Measurements from ENCODE around the gene FUT1. TPM values are rescaled to one million over a fixed set of nuclear protein-coding genes. Genes with fewer than 3 reads are reported as not detected.
"Not testable (repeated sequence)": the region's sequence is repeated elsewhere in the genome, so short reads cannot be mapped to it uniquely, and the experiment has no call there.

Gene FUT1
- total and polyA plus RNA-seq, 3 experiments from 2014 or later, result 0.09 TPM; not detected in 1

- Mint-ChIP-seq H3K4me1 (peaks cover 3 to 4% (median 4%) of the 10 kb centered on the region in 3 donors), H3K4me3 (no peak overlapping the region), H3K27ac (no peak overlapping the region), H3K9me3 (no peaks in the 10 kb centered on the region), H3K27me3 (peaks cover 8 to 13% of the 10 kb centered on the region in 2 donors), H3K36me3 (no peaks in the 10 kb centered on the region)
- ChIA-PET POLR2A (no interaction called here), CTCF (interaction anchor here (1.1 to 1.6 kb wide), 2 partner anchors 8 to 63 kb away, joined by 3 to 5 read pairs; no protein-coding TSS in a partner anchor)
- Histone ChIP-seq H3K36me3 (ENCODE audit: insufficient read depth, low read length) (no peaks in the 10 kb centered on the region), H3K9me3 (ENCODE audit: low read length) (no peaks in the 10 kb centered on the region), H3K4me1 (ENCODE audit: insufficient read depth, low read length) (no peaks in the 10 kb centered on the region), H3K27ac (ENCODE audit: low read depth, low read length) (no peak overlapping the region), H3K27me3 (ENCODE audit: insufficient read depth, low read length, poor library complexity, severe bottlenecking) (no peaks in the 10 kb centered on the region), H3K4me3 (ENCODE audit: low read length) (no peak overlapping the region)
- no peak for DNase-seq
Observed at GRCh38 chr19:48779636-48780035, 27.2 kb upstream of the FUT1 start.

- CTCF ChIA-PET, result interaction anchor here (1.5 kb wide), 1 partner anchor 62 kb away, joined by 3 read pairs; no protein-coding TSS in a partner anchor
Observed at GRCh38 chr19:48777720-48778119, 25.3 kb upstream of the FUT1 start.

GRCh38 chr19:48777139-48777538 is 24.7 kb upstream of the FUT1 start:
- H3K36me3 ChIP-seq (ENCODE audit: insufficient read depth, low read length), result no peaks in the 10 kb centered on the region
- H3K4me3 ChIP-seq (ENCODE audit: low read length), result no peak overlapping the region
- H3K9me3 ChIP-seq (ENCODE audit: low read length), result no peaks in the 10 kb centered on the region
- H3K27ac Mint-ChIP-seq, result no peak overlapping the region
- H3K4me1 Mint-ChIP-seq, result no peaks in the 10 kb centered on the region
- no peak overlapping the region for H3K27ac ChIP-seq (ENCODE audit: low read depth, low read length)
- POLR2A ChIA-PET, result no interaction called here
- no peaks in the 10 kb centered on the region for H3K4me1 ChIP-seq (ENCODE audit: insufficient read depth, low read length)
- no peak overlapping the region for H3K4me3 Mint-ChIP-seq
- no peaks in the 10 kb centered on the region for H3K27me3 ChIP-seq (ENCODE audit: insufficient read depth, low read length, poor library complexity, severe bottlenecking)
- no peak for DNase-seq
- peaks cover 3 to 8% of the 10 kb centered on the region in 2 donors for H3K27me3 Mint-ChIP-seq
- H3K9me3 Mint-ChIP-seq, result no peaks in the 10 kb centered on the region
- no peaks in the 10 kb centered on the region for H3K36me3 Mint-ChIP-seq
- CTCF ChIA-PET, result no interaction called here

More at GRCh38 chr19:48777720-48778119, 25.3 kb upstream of the FUT1 start:
- no peak overlapping the region for H3K27ac Mint-ChIP-seq
- no peak overlapping the region for H3K4me3 ChIP-seq (ENCODE audit: low read length)
- no peak overlapping the region for H3K27ac ChIP-seq (ENCODE audit: low read depth, low read length)
- H3K9me3 Mint-ChIP-seq, result no peaks in the 10 kb centered on the region
- no peaks in the 10 kb centered on the region for H3K36me3 Mint-ChIP-seq
- H3K9me3 ChIP-seq (ENCODE audit: low read length), result no peaks in the 10 kb centered on the region
- H3K27me3 Mint-ChIP-seq, result peaks cover 4 to 8% of the 10 kb centered on the region in 2 donors
- DNase-seq, result no peak
- no peaks in the 10 kb centered on the region for H3K27me3 ChIP-seq (ENCODE audit: insufficient read depth, low read length, poor library complexity, severe bottlenecking)
- POLR2A ChIA-PET, result no interaction called here
- H3K4me1 Mint-ChIP-seq, result peaks cover 3 to 4% (median 4%) of the 10 kb centered on the region in 3 donors
- H3K36me3 ChIP-seq (ENCODE audit: insufficient read depth, low read length), result no peaks in the 10 kb centered on the region
- no peaks in the 10 kb centered on the region for H3K4me1 ChIP-seq (ENCODE audit: insufficient read depth, low read length)
- no peak overlapping the region for H3K4me3 Mint-ChIP-seq

GRCh38 chr19:48772503-48772953 is 20.1 kb upstream of the FUT1 start:
- Histone ChIP-seq H3K9me3 (ENCODE audit: low read length) (no peaks in the 10 kb centered on the region), H3K27me3 (ENCODE audit: insufficient read depth, low read length, poor library complexity, severe bottlenecking) (no peaks in the 10 kb centered on the region), H3K36me3 (ENCODE audit: insufficient read depth, low read length) (no peaks in the 10 kb centered on the region), H3K4me3 (ENCODE audit: low read length) (no peak overlapping the region), H3K27ac (ENCODE audit: low read depth, low read length) (no peak overlapping the region), H3K4me1 (ENCODE audit: insufficient read depth, low read length) (no peaks in the 10 kb centered on the region)
- peaks cover 6 to 21% of the 10 kb centered on the region in 2 donors for H3K27me3 Mint-ChIP-seq
- no peaks in the 10 kb centered on the region for H3K36me3 Mint-ChIP-seq
- H3K9me3 Mint-ChIP-seq, result no peaks in the 10 kb centered on the region
- CTCF ChIA-PET, result interaction anchor here (0.6 kb wide), 1 partner anchor 298 kb away, joined by 3 read pairs; no protein-coding TSS in a partner anchor
- H3K27ac Mint-ChIP-seq, result no peak overlapping the region
- no peaks in the 10 kb centered on the region for H3K4me1 Mint-ChIP-seq
- POLR2A ChIA-PET, result no interaction called here
- H3K4me3 Mint-ChIP-seq, result no peak overlapping the region
- no peak for DNase-seq

- Mint-ChIP-seq H3K36me3 (no peaks in the 10 kb centered on the region), H3K27me3 (peaks cover 6 to 26% of the 10 kb centered on the region in 2 donors), H3K4me3 (no peak overlapping the region), H3K27ac (no peak overlapping the region), H3K4me1 (no peaks in the 10 kb centered on the region), H3K9me3 (no peaks in the 10 kb centered on the region)
- CTCF ChIA-PET, result interaction anchor here (1.6 kb wide), 1 partner anchor 72 kb away, joined by 3 read pairs; no protein-coding TSS in a partner anchor
- H3K27ac ChIP-seq (ENCODE audit: low read depth, low read length), result no peak overlapping the region
- no peaks in the 10 kb centered on the region for H3K9me3 ChIP-seq (ENCODE audit: low read length)
- H3K27me3 ChIP-seq (ENCODE audit: insufficient read depth, low read length, poor library complexity, severe bottlenecking), result no peaks in the 10 kb centered on the region
- no peaks in the 10 kb centered on the region for H3K36me3 ChIP-seq (ENCODE audit: insufficient read depth, low read length)
- DNase-seq, result no peak
- H3K4me3 ChIP-seq (ENCODE audit: low read length), result no peak overlapping the region
- H3K4me1 ChIP-seq (ENCODE audit: insufficient read depth, low read length), result no peaks in the 10 kb centered on the region
- POLR2A ChIA-PET, result no interaction called here
Observed at GRCh38 chr19:48770734-48771472, 18.5 kb upstream of the FUT1 start.

- H3K4me1 ChIP-seq (ENCODE audit: insufficient read depth, low read length), result no peaks in the 10 kb centered on the region
- Mint-ChIP-seq H3K9me3 (no peaks in the 10 kb centered on the region), H3K27ac (no peak overlapping the region), H3K4me1 (no peaks in the 10 kb centered on the region), H3K27me3 (peaks cover 10 to 31% of the 10 kb centered on the region in 2 donors), H3K36me3 (no peaks in the 10 kb centered on the region), H3K4me3 (no peak overlapping the region)
- H3K27me3 ChIP-seq (ENCODE audit: insufficient read depth, low read length, poor library complexity, severe bottlenecking), result no peaks in the 10 kb centered on the region
- CTCF ChIA-PET, result interaction anchor here (1.6 kb wide), 1 partner anchor 72 kb away, joined by 3 read pairs; no protein-coding TSS in a partner anchor
- H3K36me3 ChIP-seq (ENCODE audit: insufficient read depth, low read length), result no peaks in the 10 kb centered on the region
- H3K4me3 ChIP-seq (ENCODE audit: low read length), result no peak overlapping the region
- H3K27ac ChIP-seq (ENCODE audit: low read depth, low read length), result no peak overlapping the region
- H3K9me3 ChIP-seq (ENCODE audit: low read length), result no peaks in the 10 kb centered on the region
- DNase-seq, result no peak
- POLR2A ChIA-PET, result no interaction called here
Observed at GRCh38 chr19:48770266-48770665, 17.8 kb upstream of the FUT1 start.

- Histone ChIP-seq H3K27ac (ENCODE audit: low read depth, low read length) (no peak overlapping the region), H3K36me3 (ENCODE audit: insufficient read depth, low read length) (no peaks in the 10 kb centered on the region), H3K4me1 (ENCODE audit: insufficient read depth, low read length) (no peaks in the 10 kb centered on the region), H3K27me3 (ENCODE audit: insufficient read depth, low read length, poor library complexity, severe bottlenecking) (no peaks in the 10 kb centered on the region), H3K9me3 (ENCODE audit: low read length) (no peaks in the 10 kb centered on the region), H3K4me3 (ENCODE audit: low read length) (no peak overlapping the region)
- DNase-seq, result no peak
- ChIA-PET POLR2A (interaction anchor here (0.7 kb wide), 1 partner anchor 896 kb away, joined by 7 read pairs; the partner anchor contains the start of genes BCL2L12 and IRF3), CTCF (interaction anchor here (1.6 kb wide), 1 partner anchor 73 kb away, joined by 3 read pairs; no protein-coding TSS in a partner anchor)
- Mint-ChIP-seq H3K27me3 (peaks cover 12 to 35% of the 10 kb centered on the region in 2 donors), H3K36me3 (no peaks in the 10 kb centered on the region), H3K4me3 (no peak overlapping the region), H3K9me3 (no peaks in the 10 kb centered on the region), H3K27ac (no peak overlapping the region), H3K4me1 (no peaks in the 10 kb centered on the region)
Observed at GRCh38 chr19:48768994-48769713, 16.7 kb upstream of the FUT1 start.

- DNase-seq; H3K27me3 ChIP-seq (ENCODE audit: insufficient read depth, low read length, poor library complexity, severe bottlenecking); H3K9me3 Mint-ChIP-seq; H3K4me1 Mint-ChIP-seq; H3K4me3 ChIP-seq (ENCODE audit: low read length); H3K27ac Mint-ChIP-seq; H3K36me3 ChIP-seq (ENCODE audit: insufficient read depth, low read length); H3K4me3 Mint-ChIP-seq; H3K36me3 Mint-ChIP-seq; H3K27ac ChIP-seq (ENCODE audit: low read depth, low read length); CTCF ChIA-PET; H3K4me1 ChIP-seq (ENCODE audit: insufficient read depth, low read length); H3K9me3 ChIP-seq (ENCODE audit: low read length): not testable (repeated sequence)
- H3K27me3 Mint-ChIP-seq, result peaks cover 12 to 35% of the 10 kb centered on the region in 2 donors
- POLR2A ChIA-PET, result interaction anchor here (0.7 kb wide), 1 partner anchor 897 kb away, joined by 7 read pairs; the partner anchor contains the start of genes BCL2L12 and IRF3
Observed at GRCh38 chr19:48768171-48768753, 15.8 kb upstream of the FUT1 start.
